ENCODE measurements around the gene ACOX3. TPM values are rescaled to one million over a fixed set of nuclear protein-coding genes. Genes with fewer than 3 reads are reported as not detected.

The ACOX3 gene
- 31.9 TPM for total RNA-seq

GRCh38 chr4:8440492-8441311, at the start of gene ACOX3, which contains the start of gene TRMT44:
ACOX3 (minus strand) TSS chr4:8440723; CDS start chr4:8416521, 24,202 bp downstream.
TRMT44 (plus strand) TSS chr4:8440777; CDS start chr4:8440823, 46 bp downstream.

Small RNAs within 50 kb of the gene (small RNA-seq; reads per million reads assigned to genes)
- 0.09 reads per million for gene RNA5SP152 (ENCODE audit: low replicate concordance)

Other genes with a start within 250 kb of the ACOX3 start
- 65.4 TPM for gene SH3TC1, start 241.4 kb downstream of the ACOX3 start, total RNA-seq
- 22.1 TPM for gene HTRA3, start 171.0 kb downstream of the ACOX3 start, total RNA-seq
- 37.7 TPM for gene TRMT44, start 54 bp upstream of the ACOX3 start, total RNA-seq
- gene GPR78, start 139.7 kb upstream of the ACOX3 start, total RNA-seq = 0.76 TPM
- gene CPZ, start 152.0 kb upstream of the ACOX3 start, total RNA-seq = 21.4 TPM